NCI-H2227 treated with DMSO at 0.1 percent for 48 hours (cell line): ENCODE data around the gene CASP7.
A peak's percentile ranks its signal among the peaks of the same experiment; 100 is the strongest.

Experiments
- DNase-seq: peaks from one replicate; lab custom pipeline; 2025; lab: John Stamatoyannopoulos, UW

Gene CASP7

GRCh38 chr10:113666682-113667252, 12.9 kb upstream of the CASP7 start:
- DNase-seq = no peak

GRCh38 chr10:113680190-113681111, 739 bp downstream of the CASP7 start:
- no peak for DNase-seq

GRCh38 chr10:113681533-113682470, 2.1 kb downstream of the CASP7 start:
- DNase-seq = no peak

GRCh38 chr10:113683300-113683699, 3.6 kb downstream of the CASP7 start:
- no peak for DNase-seq

- no peak for DNase-seq
Observed at GRCh38 chr10:113686028-113686427, 6.3 kb downstream of the CASP7 start.

- no peak for DNase-seq
Observed at GRCh38 chr10:113687037-113687436, 7.3 kb downstream of the CASP7 start.

- DNase-seq = no peak
Observed at GRCh38 chr10:113689057-113689456, 9.3 kb downstream of the CASP7 start.

- DNase-seq = no peak
Observed at GRCh38 chr10:113689574-113689973, 9.9 kb downstream of the CASP7 start.

GRCh38 chr10:113690749-113691148, 11.0 kb downstream of the CASP7 start:
- DNase-seq = no peak

GRCh38 chr10:113691381-113691780, 11.7 kb downstream of the CASP7 start:
- no peak for DNase-seq

- DNase-seq = no peak
Observed at GRCh38 chr10:113692271-113692670, 12.6 kb downstream of the CASP7 start.

GRCh38 chr10:113693348-113693747, 13.6 kb downstream of the CASP7 start:
- no peak for DNase-seq

GRCh38 chr10:113695691-113696090, 16.0 kb downstream of the CASP7 start:
- DNase-seq = no peak

GRCh38 chr10:113697595-113697994, 17.9 kb downstream of the CASP7 start:
- no peak for DNase-seq

- DNase-seq = peak; percentile 42
Observed at GRCh38 chr10:113704637-113705343, 25.1 kb downstream of the CASP7 start.

GRCh38 chr10:113705344-113705652, 25.6 kb downstream of the CASP7 start:
- DNase-seq = no peak

- DNase-seq = no peak
Observed at GRCh38 chr10:113706623-113707022, 26.9 kb downstream of the CASP7 start.

- DNase-seq = no peak
Observed at GRCh38 chr10:113708640-113709039, 28.9 kb downstream of the CASP7 start.

- peak; percentile 75 for DNase-seq
Observed at GRCh38 chr10:113709221-113709838, 29.6 kb downstream of the CASP7 start.

GRCh38 chr10:113711142-113711541, 31.4 kb downstream of the CASP7 start:
- no peak for DNase-seq

- DNase-seq = no peak
Observed at GRCh38 chr10:113712024-113712423, 32.3 kb downstream of the CASP7 start.
